Mammary epithelial cell (primary cell): ENCODE measurements around the gene BGN.

Source experiments
- EZH2 ChIP-seq: IDR thresholded peaks from 2 replicates; pipeline ENCODE4 v1.6.1; 2012; ENCODE audit warnings: low read length, inconsistent platforms, borderline replicate concordance
- TF ChIP-seq, protein P1 (sequence below), 2 donors: IDR thresholded peaks in 1 of 2; conservative IDR thresholded peaks in 1 of 2; 2 replicates each; pipeline ENCODE4 v1.5.1; 2011 to 2012; ENCODE audit warnings: inconsistent platforms in 2 of 2, low read length in 2 of 2, mild to moderate bottlenecking in 2 of 2, control low read depth in 1 of 2, low read depth in 1 of 2; ENCODE audit not compliant: insufficient read depth in 1 of 2; ENCODE audit errors: extremely low read depth in 1 of 2

DNA sequence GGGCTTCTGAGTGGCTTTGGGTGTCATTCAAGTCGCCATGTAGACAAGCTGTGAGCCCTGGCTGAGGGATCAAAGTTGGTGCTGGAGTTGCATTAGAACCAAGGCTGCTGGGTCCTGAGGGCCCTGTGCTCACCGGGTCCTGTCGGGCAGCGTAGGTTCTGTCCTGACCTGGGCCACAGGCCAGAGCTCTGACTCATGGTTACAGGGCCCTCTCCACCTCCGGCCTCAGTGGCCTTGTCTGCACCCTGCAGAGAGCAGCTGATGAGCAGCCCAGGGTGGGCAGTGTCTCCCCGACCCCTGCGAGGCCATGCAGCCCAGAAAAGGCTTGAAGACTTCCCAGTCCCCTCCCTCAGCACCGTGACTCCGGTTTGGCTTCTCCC lies 45.2 kb downstream of the BGN start:
- TF ChIP-seq, protein P1, sequence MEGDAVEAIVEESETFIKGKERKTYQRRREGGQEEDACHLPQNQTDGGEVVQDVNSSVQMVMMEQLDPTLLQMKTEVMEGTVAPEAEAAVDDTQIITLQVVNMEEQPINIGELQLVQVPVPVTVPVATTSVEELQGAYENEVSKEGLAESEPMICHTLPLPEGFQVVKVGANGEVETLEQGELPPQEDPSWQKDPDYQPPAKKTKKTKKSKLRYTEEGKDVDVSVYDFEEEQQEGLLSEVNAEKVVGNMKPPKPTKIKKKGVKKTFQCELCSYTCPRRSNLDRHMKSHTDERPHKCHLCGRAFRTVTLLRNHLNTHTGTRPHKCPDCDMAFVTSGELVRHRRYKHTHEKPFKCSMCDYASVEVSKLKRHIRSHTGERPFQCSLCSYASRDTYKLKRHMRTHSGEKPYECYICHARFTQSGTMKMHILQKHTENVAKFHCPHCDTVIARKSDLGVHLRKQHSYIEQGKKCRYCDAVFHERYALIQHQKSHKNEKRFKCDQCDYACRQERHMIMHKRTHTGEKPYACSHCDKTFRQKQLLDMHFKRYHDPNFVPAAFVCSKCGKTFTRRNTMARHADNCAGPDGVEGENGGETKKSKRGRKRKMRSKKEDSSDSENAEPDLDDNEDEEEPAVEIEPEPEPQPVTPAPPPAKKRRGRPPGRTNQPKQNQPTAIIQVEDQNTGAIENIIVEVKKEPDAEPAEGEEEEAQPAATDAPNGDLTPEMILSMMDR (conservative IDR thresholded peaks at IDR 0.05 in 1 of 2, IDR thresholded peaks at IDR 0.05 in 1 of 2; ENCODE audit: extremely low read depth in 1 of 2, insufficient read depth in 1 of 2, low read depth in 1 of 2, low read length in 2 of 2) = no peak
- TF ChIP-seq EZH2 = no peak
